IPS-15b (cell line): ENCODE results near the gene PDE3A.

ENCODE experiments used
- H3K27me3 ChIP-seq: one replicate; pipeline ENCODE4 v1.6.1; 2013; ENCODE audit warnings: low read length; ENCODE audit not compliant: control insufficient read depth, insufficient read depth
- H3K36me3 ChIP-seq: one replicate; pipeline ENCODE4 v1.6.1; 2013; ENCODE audit warnings: low read length; ENCODE audit not compliant: control insufficient read depth, insufficient read depth
- H3K4me1 ChIP-seq: one replicate; pipeline ENCODE4 v1.6.1; 2013; ENCODE audit warnings: mild to moderate bottlenecking, low read length; ENCODE audit not compliant: control insufficient read depth, insufficient read depth
- H3K4me3 ChIP-seq: one replicate; pipeline ENCODE4 v1.5.1; 2013; ENCODE audit warnings: low read depth, low read length
- H3K9ac ChIP-seq: one replicate; pipeline ENCODE4 v1.6.1; 2013; ENCODE audit warnings: low read depth, mild to moderate bottlenecking, low read length
- H3K9me3 ChIP-seq: one replicate; pipeline ENCODE4 v1.6.1; 2013; ENCODE audit warnings: mild to moderate bottlenecking, low read length; ENCODE audit not compliant: control insufficient read depth, insufficient read depth

The PDE3A gene

DNA sequence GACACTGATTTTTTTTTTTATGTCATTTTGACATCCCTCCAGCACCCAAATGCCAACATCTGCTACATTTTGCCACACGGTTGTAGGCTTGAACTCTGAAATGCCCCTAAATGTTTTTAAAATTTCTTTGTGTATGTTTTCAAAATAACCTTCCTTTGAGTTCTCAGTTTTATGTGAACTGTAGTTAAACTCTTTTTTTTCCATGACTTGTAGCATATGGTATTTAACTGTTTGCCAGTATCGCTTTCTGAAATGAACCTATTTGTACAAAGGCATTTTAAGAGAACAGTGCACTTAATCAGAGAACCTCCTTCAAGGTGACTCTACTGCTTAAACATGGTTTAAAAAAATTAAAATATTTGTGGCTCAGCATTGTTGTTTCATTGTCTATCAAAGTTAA, 61.5 kb downstream of the PDE3A start:
- H3K4me1 ChIP-seq = peaks cover 17% of the 10 kb centered on the region
- H3K27me3 ChIP-seq = no peaks in the 10 kb centered on the region
- H3K4me3 ChIP-seq = no peak overlapping the region
- no peaks in the 10 kb centered on the region for H3K9me3 ChIP-seq
- no peaks in the 10 kb centered on the region for H3K36me3 ChIP-seq
- no peak overlapping the region for H3K9ac ChIP-seq

DNA sequence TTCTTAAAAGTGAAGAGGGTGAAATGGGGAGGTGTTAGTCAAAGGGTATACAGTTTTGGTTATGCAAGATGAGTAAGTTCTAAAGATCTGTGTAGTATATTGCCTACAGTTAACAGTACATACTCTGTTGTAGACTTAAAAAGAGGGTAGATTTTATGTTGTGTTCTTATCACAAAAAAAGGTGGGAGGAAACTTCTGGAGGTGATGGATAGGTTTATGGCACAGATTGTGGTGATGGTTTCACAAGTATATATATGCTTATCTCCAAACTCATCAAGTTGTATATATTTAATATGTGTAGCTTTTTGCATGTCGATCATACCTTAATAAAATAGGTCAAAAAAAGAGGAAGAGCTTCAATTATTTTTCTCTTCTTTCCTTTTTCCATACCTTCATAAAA, 64.0 kb downstream of the PDE3A start:
- Histone ChIP-seq H3K36me3 (no peaks in the 10 kb centered on the region), H3K4me3 (no peak overlapping the region), H3K4me1 (peaks cover 26% of the 10 kb centered on the region), H3K9me3 (no peaks in the 10 kb centered on the region), H3K9ac (no peak overlapping the region), H3K27me3 (no peaks in the 10 kb centered on the region)

DNA sequence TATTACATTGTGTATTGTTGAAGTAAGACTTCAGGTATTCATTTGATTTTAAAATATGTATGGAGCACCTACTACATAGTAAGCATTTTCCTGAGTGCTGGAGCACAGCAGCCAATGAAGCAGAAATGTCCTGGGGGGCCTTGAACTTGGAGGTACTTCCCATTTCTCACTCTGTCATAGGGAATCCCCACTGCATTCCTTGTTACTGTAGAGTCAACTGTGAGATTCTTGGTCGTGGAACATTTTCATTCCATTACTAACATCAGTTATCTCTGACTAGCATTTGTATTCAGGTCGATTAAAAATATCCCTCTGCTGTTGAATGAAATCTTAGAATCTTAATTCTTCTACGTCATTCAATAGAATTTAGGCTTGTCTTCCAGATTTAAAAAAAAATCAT, 66.7 kb downstream of the PDE3A start:
- Histone ChIP-seq H3K4me1 (peaks cover 27% of the 10 kb centered on the region), H3K9me3 (no peaks in the 10 kb centered on the region), H3K36me3 (no peaks in the 10 kb centered on the region), H3K9ac (no peak overlapping the region), H3K27me3 (no peaks in the 10 kb centered on the region), H3K4me3 (no peak overlapping the region)

DNA sequence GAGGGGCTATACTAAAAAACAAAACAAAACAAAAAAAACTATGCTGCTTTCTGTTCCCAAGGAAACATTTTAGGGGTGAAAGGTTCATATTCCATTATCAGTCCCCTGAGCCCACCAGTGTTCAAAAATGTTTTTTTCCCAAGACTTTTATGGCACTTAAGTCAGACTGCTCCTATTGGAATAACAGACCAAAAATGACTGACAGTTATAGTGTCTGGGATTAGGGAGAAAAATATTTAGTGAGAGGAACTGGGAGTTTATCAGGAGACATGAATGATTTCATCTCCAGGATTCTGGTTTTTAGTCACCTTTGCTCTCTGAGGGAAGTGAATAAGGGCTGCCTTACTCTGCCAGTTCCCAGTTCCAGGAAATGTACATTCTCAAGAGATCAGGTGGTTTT, 68.0 kb downstream of the PDE3A start:
- Histone ChIP-seq H3K27me3 (no peaks in the 10 kb centered on the region), H3K9me3 (no peaks in the 10 kb centered on the region), H3K9ac (no peak overlapping the region), H3K4me1 (peaks cover 17% of the 10 kb centered on the region), H3K4me3 (no peak overlapping the region), H3K36me3 (no peaks in the 10 kb centered on the region)

DNA sequence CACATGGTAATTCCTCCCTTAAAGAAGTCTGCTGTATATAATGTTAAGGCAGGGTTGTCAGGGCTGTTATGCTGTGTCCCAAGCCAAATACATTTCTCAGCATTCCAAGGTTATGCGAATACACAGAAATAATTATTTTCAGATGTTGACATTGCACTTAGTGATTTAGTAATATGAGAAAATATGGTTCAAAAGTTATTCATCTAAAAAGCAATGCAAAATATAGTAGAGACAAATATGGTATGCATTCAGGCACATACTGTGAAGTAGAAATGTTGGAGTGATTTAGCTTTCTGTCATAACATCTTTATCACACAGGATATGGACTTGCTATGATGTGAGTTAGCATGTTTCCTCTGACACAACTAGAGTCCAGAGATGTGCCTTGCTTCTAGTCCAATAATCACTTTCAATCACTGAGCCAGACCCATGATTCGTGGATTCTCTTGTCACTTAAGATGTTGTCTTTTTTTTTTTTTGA, 70.0 kb downstream of the PDE3A start:
- no peaks in the 10 kb centered on the region for H3K9me3 ChIP-seq
- no peaks in the 10 kb centered on the region for H3K27me3 ChIP-seq
- peaks cover 12% of the 10 kb centered on the region for H3K4me1 ChIP-seq
- no peak overlapping the region for H3K4me3 ChIP-seq
- H3K36me3 ChIP-seq = no peaks in the 10 kb centered on the region
- no peak overlapping the region for H3K9ac ChIP-seq

DNA sequence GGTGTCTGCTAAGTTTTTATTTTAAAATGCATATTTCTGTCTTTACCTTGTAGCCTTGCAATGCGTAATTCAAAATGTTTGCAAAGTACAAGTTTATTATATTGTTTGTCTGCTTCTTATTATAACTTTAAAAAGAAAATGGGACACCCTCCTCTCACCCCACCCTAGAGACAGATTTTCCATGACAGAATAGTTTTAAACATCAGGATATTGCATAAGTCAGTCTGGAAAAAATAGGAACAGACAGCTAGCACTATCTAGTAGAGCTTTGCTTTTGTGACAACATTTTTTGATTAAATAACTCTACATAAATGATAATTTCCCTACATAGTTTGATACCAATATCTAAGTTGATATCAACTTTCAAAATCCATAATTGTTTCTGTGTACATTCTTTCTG, 71.3 kb downstream of the PDE3A start:
- H3K9ac ChIP-seq = no peak overlapping the region
- H3K4me1 ChIP-seq = peaks cover 23% of the 10 kb centered on the region
- H3K27me3 ChIP-seq = no peaks in the 10 kb centered on the region
- no peaks in the 10 kb centered on the region for H3K36me3 ChIP-seq
- H3K4me3 ChIP-seq = no peak overlapping the region
- no peaks in the 10 kb centered on the region for H3K9me3 ChIP-seq

DNA sequence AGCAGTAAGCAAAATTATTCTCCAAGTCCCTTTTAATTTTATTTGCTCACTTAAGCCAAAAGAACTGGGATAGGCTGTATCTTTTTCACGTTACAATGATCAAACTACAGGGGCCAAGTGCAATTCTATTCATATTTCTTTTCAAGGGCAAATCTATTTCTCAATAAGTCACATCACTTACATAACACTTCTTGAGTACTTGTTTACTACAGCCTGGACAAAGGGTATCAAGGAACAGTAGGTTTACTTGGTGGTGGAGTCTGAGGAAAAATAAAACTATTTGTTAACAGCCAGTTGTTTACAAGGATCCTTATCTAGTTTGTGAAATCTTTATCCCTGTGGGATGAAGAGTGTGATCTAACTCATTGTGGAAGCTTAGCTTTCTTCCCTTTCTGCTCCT, 72.1 kb downstream of the PDE3A start:
- no peaks in the 10 kb centered on the region for H3K27me3 ChIP-seq
- no peaks in the 10 kb centered on the region for H3K9me3 ChIP-seq
- H3K36me3 ChIP-seq = no peaks in the 10 kb centered on the region
- H3K9ac ChIP-seq = no peak overlapping the region
- peaks cover 22% of the 10 kb centered on the region for H3K4me1 ChIP-seq
- no peak overlapping the region for H3K4me3 ChIP-seq

DNA sequence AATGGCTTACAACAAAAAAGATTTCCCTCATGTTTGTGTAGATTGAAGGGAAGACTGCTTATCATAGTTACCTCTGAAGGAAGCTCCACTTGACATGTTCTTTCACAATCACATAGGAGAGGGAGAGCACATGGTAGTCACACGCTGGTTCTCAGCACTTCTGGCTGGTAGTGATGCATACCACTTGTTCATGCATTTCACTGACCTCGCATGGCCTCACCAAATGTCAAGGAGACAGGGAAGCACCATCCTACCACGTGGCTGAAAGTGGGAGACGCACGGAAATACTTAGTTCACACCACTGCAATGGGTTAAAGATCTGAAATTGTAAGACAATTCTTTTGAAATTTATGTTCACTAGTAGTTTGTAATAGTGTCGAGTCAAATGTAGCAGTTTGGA, 74.0 kb downstream of the PDE3A start:
- H3K4me1 ChIP-seq = peaks cover 18% of the 10 kb centered on the region
- H3K4me3 ChIP-seq = no peak overlapping the region
- no peaks in the 10 kb centered on the region for H3K36me3 ChIP-seq
- no peaks in the 10 kb centered on the region for H3K27me3 ChIP-seq
- H3K9ac ChIP-seq = no peak overlapping the region
- H3K9me3 ChIP-seq = no peaks in the 10 kb centered on the region

DNA sequence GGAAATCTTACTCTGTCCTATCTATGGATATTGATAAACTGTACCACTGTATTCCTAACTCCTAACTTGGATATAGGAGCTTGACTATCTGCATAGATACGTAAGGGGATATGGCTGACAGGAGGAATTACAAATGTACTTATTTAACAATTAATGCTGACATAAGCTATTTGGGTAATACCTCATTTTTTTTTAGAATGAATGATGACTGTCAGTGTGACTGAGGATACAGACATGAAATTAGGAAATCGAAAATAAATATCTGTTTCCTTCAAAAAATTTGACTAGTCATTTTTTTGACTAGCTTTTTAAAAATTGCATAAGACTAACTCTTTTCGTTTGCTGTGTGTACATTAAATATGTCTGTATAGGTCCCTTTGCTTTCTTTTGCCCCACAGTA, 74.9 kb downstream of the PDE3A start:
- Histone ChIP-seq H3K4me1 (peaks cover 16% of the 10 kb centered on the region), H3K27me3 (no peaks in the 10 kb centered on the region), H3K9ac (no peak overlapping the region), H3K4me3 (no peak overlapping the region), H3K36me3 (no peaks in the 10 kb centered on the region), H3K9me3 (no peaks in the 10 kb centered on the region)

DNA sequence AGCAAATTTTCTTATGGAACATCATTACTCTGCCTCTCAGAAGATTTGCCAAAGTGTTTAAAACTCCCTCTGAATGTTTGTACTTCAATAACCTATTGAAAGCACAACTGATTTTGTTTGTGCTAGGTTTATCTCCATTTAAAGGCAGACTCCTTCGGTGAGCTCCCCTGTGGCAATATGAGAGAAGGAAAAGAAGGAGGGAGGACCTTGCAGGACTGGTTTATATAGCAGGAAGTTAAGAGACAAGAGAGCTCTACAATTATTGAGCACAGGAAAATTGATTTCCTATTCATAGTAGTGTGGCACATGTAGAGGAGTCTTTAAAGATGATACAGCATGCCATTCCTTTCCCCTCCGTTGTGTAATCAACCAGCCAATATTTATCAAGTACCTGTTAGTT, 75.5 kb downstream of the PDE3A start:
- Histone ChIP-seq H3K9ac (no peak overlapping the region), H3K4me3 (no peak overlapping the region), H3K36me3 (no peaks in the 10 kb centered on the region), H3K4me1 (peaks cover 17% of the 10 kb centered on the region), H3K9me3 (no peaks in the 10 kb centered on the region), H3K27me3 (no peaks in the 10 kb centered on the region)

DNA sequence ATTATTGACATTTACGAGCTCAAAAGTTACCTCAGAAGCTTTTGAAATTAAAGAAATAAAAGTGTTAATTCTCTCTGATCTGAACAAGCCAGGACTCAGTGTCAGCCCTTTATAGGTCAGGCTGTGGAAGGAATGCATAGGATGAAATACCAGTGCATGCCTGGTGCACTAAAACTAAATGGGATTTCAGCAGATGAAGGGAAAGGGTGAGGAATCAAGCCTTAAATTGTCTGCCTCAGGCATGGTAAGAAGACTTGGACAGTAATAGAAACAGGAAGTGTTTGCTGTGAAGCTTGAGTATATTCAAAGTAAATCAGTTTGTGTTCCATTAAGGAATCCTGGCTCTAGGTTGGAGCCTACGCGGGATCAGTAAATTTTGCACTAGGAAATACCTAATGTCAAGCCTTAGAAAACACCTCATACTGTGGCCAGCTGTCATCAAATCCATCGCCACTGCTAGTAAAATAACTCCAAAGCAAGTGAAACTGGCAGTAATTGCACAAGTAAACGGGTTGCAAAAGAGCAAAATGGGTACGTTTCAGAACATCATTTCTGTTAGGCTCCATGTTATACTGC, 76.3 kb downstream of the PDE3A start:
- Histone ChIP-seq H3K9me3 (no peaks in the 10 kb centered on the region), H3K9ac (no peak overlapping the region), H3K27me3 (no peaks in the 10 kb centered on the region), H3K4me3 (no peak overlapping the region), H3K4me1 (peaks cover 24% of the 10 kb centered on the region), H3K36me3 (no peaks in the 10 kb centered on the region)

DNA sequence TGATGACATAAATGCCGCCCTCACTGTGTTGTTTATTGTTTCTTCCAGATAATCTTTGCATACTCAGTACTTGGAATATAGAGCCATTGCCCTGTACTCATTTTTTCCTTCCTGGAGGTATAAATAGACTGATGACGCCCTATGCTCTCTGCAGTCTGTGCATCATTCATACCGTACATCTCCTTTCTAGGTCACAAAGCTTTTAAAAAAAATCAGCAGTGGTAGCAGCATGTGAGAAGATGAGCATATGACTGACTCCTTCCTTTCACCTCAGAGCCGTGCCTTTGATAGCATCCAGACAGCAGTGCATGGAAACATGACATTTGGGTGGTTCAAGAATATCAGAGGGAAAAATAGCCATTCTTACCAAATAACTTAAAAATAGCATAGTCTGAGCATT, 77.3 kb downstream of the PDE3A start:
- Histone ChIP-seq H3K4me3 (no peak overlapping the region), H3K36me3 (no peaks in the 10 kb centered on the region), H3K9ac (no peak overlapping the region), H3K27me3 (no peaks in the 10 kb centered on the region), H3K9me3 (no peaks in the 10 kb centered on the region), H3K4me1 (peaks cover 27% of the 10 kb centered on the region)
